Aorta (tissue), 5 donors: Measurements from ENCODE around the gene GRK2. TPM values are rescaled to one million over a fixed set of nuclear protein-coding genes. Genes with fewer than 3 reads are reported as not detected.

Experiments
- ATAC-seq: fragments of 200-7000 bp; cut with Tn5 transposase; one replicate; pipeline ENCODE4 v1.9.1; 2022; ENCODE audit warnings: moderate library complexity; ENCODE audit not compliant: low FRiP score
- DNase-seq, 2 donors: peaks; one replicate each; pipeline ENCODE4 v3.0.0-alpha.2; 2020
- H3K27ac ChIP-seq, 2 donors: one replicate each; pipeline ENCODE4 v1.5.1; 2013; ENCODE audit warnings: low read length in 2 of 2, mild to moderate bottlenecking in 2 of 2, moderate library complexity in 2 of 2, control low read depth in 1 of 2, inconsistent platforms in 1 of 2, low read depth in 1 of 2
- H3K27me3 ChIP-seq, 2 donors: one replicate each; pipeline ENCODE4 v1.6.1; 2013; ENCODE audit warnings: control low read depth in 1 of 2, low read length in 1 of 2, mild to moderate bottlenecking in 1 of 2, moderate library complexity in 1 of 2; ENCODE audit not compliant: insufficient read depth in 2 of 2, control insufficient read depth in 1 of 2
- H3K36me3 ChIP-seq, 2 donors: one replicate each; pipeline ENCODE4 v1.6.1; 2013; ENCODE audit warnings: control low read depth in 1 of 2, low read length in 1 of 2, mild to moderate bottlenecking in 1 of 2; ENCODE audit not compliant: insufficient read depth in 2 of 2, control insufficient read depth in 1 of 2
- H3K4me1 ChIP-seq, 2 donors: one replicate each; pipeline ENCODE4 v1.6.1; 2013; ENCODE audit warnings: low read length in 2 of 2, control low read depth in 1 of 2, mild to moderate bottlenecking in 1 of 2, moderate library complexity in 1 of 2; ENCODE audit not compliant: insufficient read depth in 2 of 2, control insufficient read depth in 1 of 2
- H3K4me3 ChIP-seq, 2 donors: one replicate each; pipeline ENCODE4 v1.5.1; 2013; ENCODE audit warnings: low read length in 2 of 2, control low read depth in 1 of 2, mild to moderate bottlenecking in 1 of 2
- H3K9me3 ChIP-seq: one replicate; pipeline ENCODE4 v1.6.1; 2013; ENCODE audit warnings: mild to moderate bottlenecking, low read length; ENCODE audit not compliant: control insufficient read depth
- WGBS, 2 donors: extraction: QIAGEN DNeasy Blood & Tissue Kit; methylation state at CpG; one replicate each; pipeline ENCODE4 v1.1.7; 2013; 5-methylcytosine and 5-hydroxymethylcytosine counted together
- intact Hi-C, 2 donors: fragments of 100-400 bp; cut with DNase I; formaldehyde crosslinking; loops; one replicate each; pipeline versions ENCODE4 v1.14.2 to v1.15.0; 2022
- polyA plus RNA-seq, 2 donors: library from polyadenylated mRNA; stranded (reverse); fragments of 200-250 nt; gene quantifications; one replicate each; pipeline ENCODE4 v1.2.3, GENCODE V29; 2013
- total RNA-seq, 2 donors: library from RNA; stranded (reverse); fragmentation: NEBNext Ultra II Directional; extraction: Animal tissue kit (Norgen Biotek cat#: 25700); gene quantifications; one replicate each; pipeline ENCODE4 v1.2.1, GENCODE V29; 2021
- donor health status: healthy with polysubstance abuse.
- donor health status: Bipolar disorder and iron deficiency.
- donor health status: DM: no; HTN: no; CAD: no.
- donor health status: DM: no; HTN: no; CAD: no.
- donor health status: DM: yes; HTN: yes; CAD: no.

The GRK2 gene
- total and polyA plus RNA-seq, 4 donors, result 29.3 to 77.6 (median 53.7) TPM

DNA sequence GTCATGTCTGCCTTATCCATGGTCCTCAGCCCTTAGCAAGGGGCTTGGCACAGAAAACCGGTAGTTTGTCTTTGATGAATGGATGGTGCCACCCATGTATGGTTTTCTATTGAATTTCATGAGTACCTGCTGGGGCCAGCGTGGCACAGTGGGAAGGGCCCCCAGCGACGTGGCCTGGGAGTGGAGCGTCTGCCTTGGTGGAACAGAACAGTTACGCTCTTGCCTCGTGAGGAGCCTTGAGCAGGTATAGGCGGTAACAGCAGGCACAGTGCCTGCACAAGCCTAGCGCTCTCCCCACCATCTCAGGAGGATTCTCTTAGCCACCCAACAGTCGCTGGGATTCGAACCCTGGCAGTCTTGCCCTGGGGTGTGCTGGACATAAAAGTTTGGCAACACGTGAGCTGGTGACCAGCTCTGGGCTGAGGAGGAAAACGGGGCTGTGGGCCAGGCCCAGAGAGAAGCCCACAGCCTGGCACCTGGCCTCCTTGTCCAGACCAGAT lies 34.0 kb downstream of the GRK2 start:
- intact Hi-C loops, result no loop called here

DNA sequence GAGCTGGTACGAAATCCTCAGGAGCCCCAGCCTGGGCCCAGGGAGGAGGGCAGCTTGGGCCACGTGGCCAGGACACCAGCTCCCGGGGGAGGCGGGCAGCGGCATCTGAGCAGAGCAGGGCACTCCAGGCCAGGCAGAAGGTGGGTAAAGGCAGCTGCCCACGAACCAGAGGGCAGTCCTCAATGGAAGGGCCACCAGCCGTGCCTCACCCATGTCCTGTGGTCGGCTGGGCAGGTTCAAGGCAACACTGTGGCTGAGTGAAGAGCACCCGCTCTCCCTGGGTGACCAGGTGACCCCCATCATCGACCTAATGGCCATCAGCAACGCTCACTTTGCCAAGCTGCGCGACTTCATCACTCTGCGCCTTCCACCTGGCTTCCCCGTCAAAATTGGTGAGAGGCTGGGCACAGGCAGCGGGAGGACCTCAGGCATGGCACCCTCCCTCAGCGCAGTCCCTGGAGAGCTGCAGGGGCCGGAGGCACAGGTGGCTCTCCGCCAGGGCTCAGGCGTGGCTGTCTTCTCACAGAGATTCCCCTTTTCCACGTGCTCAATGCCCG lies 34.6 kb downstream of the GRK2 start:
- no peak overlapping the region for H3K4me3 ChIP-seq
- H3K27me3 ChIP-seq, result no peaks in the 10 kb centered on the region
- H3K9me3 ChIP-seq, result no peaks in the 10 kb centered on the region
- ATAC-seq (no peak), DNase-seq (peak in 1 of 2 donors; percentile 73)
- 87 to 89% methylated on average over 22 of the region's 22 CpGs for WGBS, 2 donors
- intact Hi-C loops, result no loop called here
- H3K36me3 ChIP-seq, result peaks cover 0 to 3% of the 10 kb centered on the region in 2 donors
- H3K4me1 ChIP-seq, result no peaks in the 10 kb centered on the region
- H3K27ac ChIP-seq, result no peak overlapping the region

More for the DNA sequence above, 34.0 kb downstream of the GRK2 start:
- WGBS, 2 donors, result 92 to 93% methylated on average over 13 of the region's 13 CpGs
- ATAC-seq (no peak), DNase-seq (peak in 1 of 2 donors; percentile 23)
- Histone ChIP-seq H3K4me1 (no peaks in the 10 kb centered on the region), H3K36me3 (peaks cover 0 to 3% of the 10 kb centered on the region in 2 donors), H3K4me3 (no peak overlapping the region), H3K27ac (no peak overlapping the region), H3K9me3 (no peaks in the 10 kb centered on the region), H3K27me3 (no peaks in the 10 kb centered on the region)

DNA sequence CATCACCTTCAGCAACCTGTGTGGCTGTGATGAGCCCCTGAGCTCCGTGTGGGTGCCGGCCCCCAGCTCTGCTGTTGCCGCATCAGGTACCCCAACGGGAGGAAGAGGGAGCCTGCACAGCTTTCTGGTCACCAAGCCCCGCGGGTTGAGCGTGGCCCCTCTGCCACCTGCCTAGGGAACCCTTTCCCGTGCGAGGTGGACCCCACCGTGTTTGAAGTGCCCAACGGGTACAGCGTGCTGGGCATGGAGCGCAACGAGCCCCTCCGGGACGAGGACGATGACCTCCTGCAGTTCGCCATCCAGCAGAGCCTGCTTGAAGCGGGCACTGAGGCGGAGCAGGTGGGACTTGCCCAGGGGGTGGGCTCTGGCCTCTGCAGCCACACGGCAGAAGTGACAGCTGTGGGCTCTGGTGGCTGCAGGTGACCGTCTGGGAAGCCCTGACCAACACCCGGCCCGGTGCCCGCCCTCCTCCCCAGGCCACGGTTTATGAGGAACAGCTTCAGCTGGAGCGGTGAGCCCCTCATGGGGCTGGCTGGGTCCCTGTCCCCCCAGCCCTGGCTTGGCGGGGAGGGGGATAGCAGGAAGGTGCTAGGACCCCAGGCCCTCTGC lies 35.1 kb downstream of the GRK2 start:
- no peak for ATAC-seq
- WGBS, 2 donors, result 89 to 90% methylated on average over 28 of the region's 28 CpGs
- no peaks in the 10 kb centered on the region for H3K9me3 ChIP-seq
- no peaks in the 10 kb centered on the region for H3K27me3 ChIP-seq
- no peak overlapping the region for H3K27ac ChIP-seq
- intact Hi-C loops, result no loop called here
- H3K36me3 ChIP-seq, result peaks cover 0 to 3% of the 10 kb centered on the region in 2 donors
- peak in 1 of 2 donors; percentile 78 for DNase-seq
- H3K4me3 ChIP-seq, result no peak overlapping the region
- no peaks in the 10 kb centered on the region for H3K4me1 ChIP-seq

DNA sequence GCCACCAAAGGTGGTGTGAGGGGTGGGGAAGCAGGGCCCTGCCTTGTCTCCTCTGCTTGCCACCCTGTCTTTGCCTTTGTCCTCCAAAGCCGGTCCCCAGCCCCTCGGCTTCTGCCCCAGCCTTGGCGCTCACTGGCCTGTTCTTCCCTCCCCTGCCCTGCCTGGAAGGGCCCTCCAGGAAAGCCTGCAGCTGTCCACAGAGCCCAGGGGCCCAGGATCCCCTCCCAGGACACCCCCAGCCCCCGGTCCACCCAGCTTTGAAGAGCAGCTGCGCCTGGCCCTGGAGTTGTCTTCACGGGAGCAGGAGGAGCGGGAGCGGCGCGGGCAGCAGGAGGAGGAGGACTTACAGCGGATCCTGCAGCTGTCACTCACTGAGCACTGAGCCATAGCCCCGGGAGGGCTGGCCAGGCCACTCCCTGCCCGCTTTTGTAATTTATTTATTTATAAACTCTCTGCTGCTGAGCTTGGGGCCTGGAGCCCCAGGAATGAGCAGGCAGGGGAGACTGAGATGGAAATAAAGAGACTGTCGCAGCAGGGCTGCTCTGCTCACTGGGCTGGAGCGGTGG lies 35.8 kb downstream of the GRK2 start:
- peak; percentile 47 to 77 for DNase-seq
- peaks cover 0 to 3% of the 10 kb centered on the region in 2 donors for H3K36me3 ChIP-seq
- H3K4me1 ChIP-seq, result no peaks in the 10 kb centered on the region
- H3K27ac ChIP-seq, result no peak overlapping the region
- ATAC-seq, result no peak
- WGBS, 2 donors, result 82 to 86% methylated on average over 15 of the region's 15 CpGs
- H3K27me3 ChIP-seq, result no peaks in the 10 kb centered on the region
- no peak overlapping the region for H3K4me3 ChIP-seq
- no peaks in the 10 kb centered on the region for H3K9me3 ChIP-seq
- intact Hi-C loops, result no loop called here

DNA sequence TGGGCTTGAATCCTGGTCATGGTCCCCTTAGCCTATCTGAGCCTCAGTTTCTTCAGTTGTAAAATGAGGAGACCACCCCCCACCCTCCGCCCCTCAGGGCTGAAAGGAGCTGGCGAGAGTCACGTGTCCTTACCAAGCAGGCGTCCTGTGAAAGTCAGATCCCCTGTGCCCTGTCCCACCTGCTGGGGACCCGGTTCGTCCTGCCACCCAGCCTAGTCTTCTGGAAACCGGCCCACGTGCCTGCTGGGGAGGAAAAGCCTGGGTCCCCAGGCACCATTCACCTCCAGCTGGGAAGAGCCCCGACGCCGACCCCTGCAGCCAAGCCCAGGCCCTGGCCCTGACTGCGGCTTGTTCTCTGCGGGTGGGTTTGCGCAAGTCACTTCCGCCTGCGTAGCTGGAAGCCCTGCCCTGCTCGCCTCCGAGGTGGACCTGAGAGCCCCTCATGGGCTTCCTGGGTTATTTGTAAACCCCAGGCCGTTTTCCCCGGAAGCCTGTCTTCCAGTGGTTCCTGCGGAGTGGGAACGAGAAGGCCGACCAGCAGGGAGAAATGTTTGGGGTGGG lies 36.4 kb downstream of the GRK2 start:
- DNase-seq (peak in 1 of 2 donors; percentile 81), ATAC-seq (peak; percentile 33)
- Histone ChIP-seq H3K9me3 (no peaks in the 10 kb centered on the region), H3K27ac (no peak overlapping the region), H3K36me3 (peaks cover 0 to 3% of the 10 kb centered on the region in 2 donors), H3K4me3 (peak overlapping the region; percentile 67 to 69), H3K4me1 (no peaks in the 10 kb centered on the region), H3K27me3 (no peaks in the 10 kb centered on the region)
- WGBS, 2 donors, result 22 to 28% methylated on average over 23 of the region's 23 CpGs
- intact Hi-C loops, result no loop called here

DNA sequence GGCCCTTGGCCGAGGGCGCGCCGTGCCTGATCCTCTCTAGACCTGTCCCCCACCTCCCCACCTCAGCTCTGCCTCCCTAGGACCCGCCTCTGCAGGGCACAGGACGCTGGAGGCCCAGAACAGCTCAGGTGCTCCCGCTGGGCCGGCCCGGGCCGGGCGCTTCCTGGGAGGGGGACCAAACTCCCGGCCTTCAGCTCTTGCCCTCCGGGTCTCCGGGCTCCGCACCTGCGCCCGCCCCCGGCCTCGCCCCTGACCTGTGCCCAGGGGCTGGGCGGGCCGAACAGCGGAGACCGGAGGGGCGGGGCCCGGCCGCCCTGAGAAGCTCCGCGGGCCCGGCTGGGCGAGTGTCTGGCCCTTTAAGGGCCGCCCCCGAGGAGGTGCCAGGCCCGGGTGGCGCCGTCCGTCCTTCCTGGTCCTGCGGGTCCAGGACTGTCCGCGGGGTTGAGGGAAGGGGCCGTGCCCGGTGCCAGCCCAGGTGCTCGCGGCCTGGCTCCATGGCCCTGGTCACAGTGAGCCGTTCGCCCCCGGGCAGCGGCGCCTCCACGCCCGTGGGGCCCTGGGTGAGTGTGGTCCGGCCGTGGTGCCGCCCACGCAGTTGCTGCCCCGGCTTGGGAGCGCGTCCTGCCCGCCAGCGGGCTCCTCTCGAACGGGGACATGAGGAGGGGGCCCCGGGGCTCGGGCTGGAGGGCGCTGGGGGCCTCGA lies 37.0 kb downstream of the GRK2 start, which contains the start of gene SSH3:
SSH3 (plus strand) TSS at position 399 of the 703 bp plus-strand sequence; CDS start at position 495, 96 bp downstream.
- Histone ChIP-seq H3K4me3 (peak within 1 kb of the TSS; percentile 67 to 69), H3K4me1 (no peaks in the 10 kb centered on the region), H3K27me3 (no peaks in the 10 kb centered on the region), H3K36me3 (peaks cover 0 to 3% of the 10 kb centered on the region in 2 donors), H3K27ac (peak within 1 kb of the TSS in 1 of 2 donors; percentile 9), H3K9me3 (no peaks in the 10 kb centered on the region)
- intact Hi-C loops, result no loop called here
- DNase-seq (peak; percentile 85 to 92), ATAC-seq (peak; percentile 89)
- WGBS, 2 donors, result 0 to 1% methylated on average over 37 to 65 of the region's 65 CpGs

DNA sequence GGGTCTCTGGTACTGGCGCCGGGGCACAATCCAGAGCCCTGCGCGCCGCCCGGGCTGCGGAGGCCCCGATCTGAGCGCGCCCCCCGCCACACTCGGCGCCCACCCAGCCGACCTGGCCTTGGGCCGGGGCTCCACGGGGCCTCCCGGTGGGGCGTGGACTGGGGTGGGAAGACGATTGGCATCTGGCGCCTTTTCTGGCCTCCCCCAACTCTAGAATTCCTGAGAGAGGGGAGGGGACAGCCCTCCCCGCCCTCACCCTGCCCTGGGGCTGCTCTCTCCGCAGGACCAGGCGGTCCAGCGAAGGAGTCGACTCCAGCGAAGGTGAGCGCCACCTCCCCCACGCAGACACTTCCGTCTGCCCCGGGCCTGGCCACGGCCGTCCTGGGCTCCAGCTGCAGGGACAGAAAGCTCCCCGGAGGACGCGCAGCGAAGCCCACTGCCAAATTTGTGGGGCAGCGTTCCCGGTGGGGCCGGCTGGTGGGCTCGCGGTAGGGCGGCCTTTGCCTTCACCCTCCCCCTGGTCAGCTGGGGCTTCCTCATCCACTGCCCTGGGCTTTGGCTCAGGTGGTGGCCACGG lies 37.6 kb downstream of the GRK2 start:
- ATAC-seq (peak; percentile 27), DNase-seq (peak in 1 of 2 donors; percentile 79)
- intact Hi-C loops, result no loop called here
- 1 to 2% methylated on average over 34 to 43 of the region's 43 CpGs for WGBS, 2 donors
- Histone ChIP-seq H3K27me3 (no peaks in the 10 kb centered on the region), H3K36me3 (peaks cover 0 to 3% of the 10 kb centered on the region in 2 donors), H3K9me3 (no peaks in the 10 kb centered on the region), H3K27ac (peak overlapping the region in 1 of 2 donors; percentile 9), H3K4me1 (no peaks in the 10 kb centered on the region), H3K4me3 (peak overlapping the region; percentile 67 to 69)

DNA sequence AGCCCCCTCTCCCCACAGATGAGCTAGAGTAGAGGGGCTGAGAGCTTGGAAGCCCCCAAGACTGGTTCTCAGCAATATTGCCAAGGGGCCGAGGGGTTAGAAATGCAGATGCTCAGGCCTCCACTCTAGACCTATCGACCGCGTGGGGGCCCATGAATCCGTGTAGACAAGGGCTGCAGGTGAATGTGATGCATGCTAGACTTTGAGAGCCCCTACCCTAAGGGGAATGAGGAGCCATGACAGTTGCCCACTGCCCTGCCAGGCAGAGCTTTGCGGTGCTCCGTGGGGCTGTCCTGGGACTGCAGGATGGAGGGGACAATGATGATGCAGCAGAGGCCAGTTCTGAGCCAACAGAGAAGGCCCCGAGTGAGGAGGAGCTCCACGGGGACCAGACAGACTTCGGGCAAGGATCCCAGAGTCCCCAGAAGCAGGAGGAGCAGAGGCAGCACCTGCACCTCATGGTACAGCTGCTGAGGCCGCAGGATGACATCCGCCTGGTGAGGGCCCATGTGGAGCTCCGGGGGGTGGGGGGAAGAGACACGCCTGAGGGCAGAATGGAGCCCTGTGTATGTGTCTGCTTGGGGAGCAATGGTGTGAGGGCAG lies 38.3 kb downstream of the GRK2 start:
- peaks cover 0 to 3% of the 10 kb centered on the region in 2 donors for H3K36me3 ChIP-seq
- 85 to 87% methylated on average over 14 of the region's 14 CpGs for WGBS, 2 donors
- H3K9me3 ChIP-seq, result no peaks in the 10 kb centered on the region
- H3K27ac ChIP-seq, result no peak overlapping the region
- peak overlapping the region in 1 of 2 donors; percentile 67 for H3K4me3 ChIP-seq
- no peak for ATAC-seq
- intact Hi-C loops, result no loop called here
- DNase-seq, result peak in 1 of 2 donors; percentile 69
- no peaks in the 10 kb centered on the region for H3K27me3 ChIP-seq
- H3K4me1 ChIP-seq, result no peaks in the 10 kb centered on the region
